Ishikawa (cell line): ENCODE data around the gene STPG2.

ENCODE experiments used
- EGR1 ChIP-seq: IDR thresholded peaks from 2 replicates; pipeline ENCODE4 v1.6.1; 2012
- EP300 ChIP-seq: IDR thresholded peaks from 2 replicates; pipeline ENCODE4 v1.6.1; 2012; ENCODE audit warnings: borderline replicate concordance
- FOXM1 ChIP-seq: IDR thresholded peaks from 2 replicates; pipeline ENCODE4 v1.6.1; 2012; ENCODE audit warnings: low read depth, borderline replicate concordance
- TAF1 ChIP-seq: IDR thresholded peaks from 2 replicates; pipeline ENCODE4 v1.6.1; 2012; ENCODE audit warnings: low read depth, mild to moderate bottlenecking
- TCF12 ChIP-seq: IDR thresholded peaks from 2 replicates; pipeline ENCODE4 v1.6.1; 2012; ENCODE audit warnings: low read depth
- YY1 ChIP-seq: IDR thresholded peaks from 2 replicates; pipeline ENCODE4 v1.6.1; 2012; ENCODE audit warnings: low read depth
- TF ChIP-seq, protein P1 (sequence below): IDR thresholded peaks from 2 replicates; pipeline ENCODE4 v1.6.1; 2012

DNA sequence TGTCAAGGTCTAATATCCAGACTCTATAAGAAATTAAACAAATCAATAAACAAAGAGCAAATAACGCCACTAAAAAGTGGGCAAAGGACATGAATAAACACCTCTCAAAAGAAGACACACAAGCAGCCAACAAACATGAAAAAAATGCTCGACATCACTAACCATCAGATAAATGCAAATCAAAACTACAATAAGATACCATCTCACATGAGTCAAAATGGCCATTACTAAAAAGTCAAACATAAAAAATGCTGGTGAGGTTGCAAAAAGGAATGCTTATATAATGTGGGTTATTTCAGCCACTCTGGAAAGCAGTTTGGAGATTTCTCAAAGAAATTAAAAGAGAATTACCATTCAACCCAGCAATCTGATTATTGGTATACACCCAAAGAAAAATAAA is 481.1 kb downstream of the STPG2 start:
- TF ChIP-seq YY1, result no peak
- no peak for TF ChIP-seq EGR1
- TF ChIP-seq TAF1, result no peak
- no peak for TF ChIP-seq FOXM1
- TF ChIP-seq, protein P1, sequence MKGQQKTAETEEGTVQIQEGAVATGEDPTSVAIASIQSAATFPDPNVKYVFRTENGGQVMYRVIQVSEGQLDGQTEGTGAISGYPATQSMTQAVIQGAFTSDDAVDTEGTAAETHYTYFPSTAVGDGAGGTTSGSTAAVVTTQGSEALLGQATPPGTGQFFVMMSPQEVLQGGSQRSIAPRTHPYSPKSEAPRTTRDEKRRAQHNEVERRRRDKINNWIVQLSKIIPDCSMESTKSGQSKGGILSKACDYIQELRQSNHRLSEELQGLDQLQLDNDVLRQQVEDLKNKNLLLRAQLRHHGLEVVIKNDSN, result no peak
- no peak for TF ChIP-seq TCF12
- TF ChIP-seq EP300, result no peak
